ENCODE data around the gene BANP. TPM values are rescaled to one million over a fixed set of nuclear protein-coding genes. Genes with fewer than 3 reads are reported as not detected.

The BANP gene
- total and polyA plus RNA-seq, 12 donors, result 10.4 to 29.8 (median 21.7) TPM

DNA sequence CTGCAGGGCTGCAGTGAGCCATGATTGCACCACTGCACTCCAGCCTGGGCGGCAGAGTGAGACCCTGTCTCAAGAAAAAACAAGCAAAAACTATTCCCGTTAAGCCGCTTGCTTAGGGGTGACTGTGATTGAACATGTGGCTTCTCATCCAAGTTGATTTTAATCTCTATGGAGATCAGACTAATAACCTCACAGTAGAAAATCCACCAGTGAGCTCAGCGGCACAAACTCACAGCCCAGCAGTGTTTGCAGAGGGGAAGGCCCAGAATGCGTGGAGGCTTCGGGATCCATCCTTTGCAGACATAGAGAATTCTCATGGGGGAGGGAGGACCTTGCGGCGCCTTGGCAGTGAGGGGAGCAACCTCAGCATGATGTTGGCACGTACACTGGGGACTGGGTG, 7.4 kb downstream of the BANP start:
- intact Hi-C loops (cut with DNase I), result no loop called here
- DNase-seq, result no peak
- TF ChIP-seq POLR2A (IDR thresholded peaks at IDR 0.05), result no peak
- TF ChIP-seq, protein P1, sequence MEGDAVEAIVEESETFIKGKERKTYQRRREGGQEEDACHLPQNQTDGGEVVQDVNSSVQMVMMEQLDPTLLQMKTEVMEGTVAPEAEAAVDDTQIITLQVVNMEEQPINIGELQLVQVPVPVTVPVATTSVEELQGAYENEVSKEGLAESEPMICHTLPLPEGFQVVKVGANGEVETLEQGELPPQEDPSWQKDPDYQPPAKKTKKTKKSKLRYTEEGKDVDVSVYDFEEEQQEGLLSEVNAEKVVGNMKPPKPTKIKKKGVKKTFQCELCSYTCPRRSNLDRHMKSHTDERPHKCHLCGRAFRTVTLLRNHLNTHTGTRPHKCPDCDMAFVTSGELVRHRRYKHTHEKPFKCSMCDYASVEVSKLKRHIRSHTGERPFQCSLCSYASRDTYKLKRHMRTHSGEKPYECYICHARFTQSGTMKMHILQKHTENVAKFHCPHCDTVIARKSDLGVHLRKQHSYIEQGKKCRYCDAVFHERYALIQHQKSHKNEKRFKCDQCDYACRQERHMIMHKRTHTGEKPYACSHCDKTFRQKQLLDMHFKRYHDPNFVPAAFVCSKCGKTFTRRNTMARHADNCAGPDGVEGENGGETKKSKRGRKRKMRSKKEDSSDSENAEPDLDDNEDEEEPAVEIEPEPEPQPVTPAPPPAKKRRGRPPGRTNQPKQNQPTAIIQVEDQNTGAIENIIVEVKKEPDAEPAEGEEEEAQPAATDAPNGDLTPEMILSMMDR (IDR thresholded peaks at IDR 0.05), result no peak
- Histone ChIP-seq H3K36me3 (replicated peaks in 1 of 2) (no peaks in the 10 kb centered on the region), H3K9me3 (replicated peaks in 1 of 3) (no peaks in the 10 kb centered on the region), H3K27ac (no peak overlapping the region), H3K4me1 (replicated peaks in 1 of 2) (peaks cover 0 to 35% of the 10 kb centered on the region in 2 donors), H3K4me3 (no peak overlapping the region), H3K27me3 (no peaks in the 10 kb centered on the region)
- 93 to 96% (median 96%) methylated on average over 9 of the region's 9 CpGs for WGBS, 4 donors

DNA sequence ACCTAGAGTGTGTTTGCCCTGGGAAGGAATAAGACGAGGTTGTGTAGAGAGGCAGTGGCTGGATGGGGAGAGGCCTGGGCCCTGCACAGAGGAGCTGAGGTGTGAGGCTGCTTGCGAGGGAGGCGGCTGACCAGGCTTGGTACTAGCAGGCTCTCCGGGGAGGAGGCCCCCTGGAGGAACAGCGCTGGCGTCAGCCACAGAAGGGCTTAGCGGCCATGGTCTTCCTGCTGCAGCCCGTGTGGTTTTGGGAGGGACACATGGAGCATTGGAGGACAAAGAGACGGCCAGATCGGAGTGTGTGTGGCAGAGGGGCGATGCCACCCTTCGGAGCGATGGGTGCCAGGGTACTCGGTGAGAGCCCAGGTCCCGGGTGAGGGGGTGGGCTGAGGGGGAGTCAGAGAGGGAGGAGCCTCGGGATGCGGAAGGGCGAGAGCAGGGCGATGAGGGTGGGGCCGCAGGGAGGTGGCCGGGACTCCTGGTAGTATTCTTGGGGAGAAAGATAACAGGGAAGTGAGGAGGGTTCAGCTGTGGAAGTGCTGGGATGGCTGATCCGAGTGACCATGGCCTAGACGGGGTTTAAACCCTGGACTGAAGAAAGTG, 8.3 kb downstream of the BANP start:
- Histone ChIP-seq H3K9me3 (replicated peaks in 1 of 3) (no peaks in the 10 kb centered on the region), H3K36me3 (replicated peaks in 1 of 2) (no peaks in the 10 kb centered on the region), H3K4me3 (no peak overlapping the region), H3K27me3 (no peaks in the 10 kb centered on the region), H3K4me1 (replicated peaks in 1 of 2) (peaks cover 0 to 27% of the 10 kb centered on the region in 2 donors), H3K27ac (no peak overlapping the region)
- no peak for DNase-seq
- WGBS, 4 donors, result 72 to 86% (median 77%) methylated on average over 19 to 23 of the region's 23 CpGs
- intact Hi-C loops (cut with DNase I), result no loop called here
- TF ChIP-seq POLR2A (IDR thresholded peaks at IDR 0.05), result no peak
- TF ChIP-seq, protein P1 (IDR thresholded peaks at IDR 0.05), result no peak

DNA sequence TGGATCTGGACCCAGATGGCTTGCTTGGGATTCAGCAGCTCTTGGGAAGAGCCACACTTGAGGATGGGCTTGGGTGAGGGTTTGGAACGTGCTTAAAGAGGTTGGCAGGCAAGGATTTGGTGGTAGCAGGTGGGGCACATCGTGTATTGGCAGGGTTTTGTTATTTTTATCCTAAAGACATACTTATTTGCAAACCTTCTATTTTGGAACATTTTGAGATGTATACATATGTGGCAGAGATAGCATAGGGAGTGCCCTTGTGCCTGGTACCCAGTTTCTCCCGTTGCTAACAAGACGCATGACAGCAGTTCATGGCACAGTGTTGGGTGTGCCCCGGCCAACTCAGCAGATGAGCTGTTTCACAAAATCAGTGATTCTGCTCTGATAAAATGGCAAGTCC, 9.1 kb downstream of the BANP start:
- peaks cover 0 to 18% of the 10 kb centered on the region in 2 donors for H3K4me1 ChIP-seq (replicated peaks in 1 of 2)
- no peak for TF ChIP-seq POLR2A (IDR thresholded peaks at IDR 0.05)
- TF ChIP-seq, protein P1 (IDR thresholded peaks at IDR 0.05), result no peak
- intact Hi-C loops (cut with DNase I), result no loop called here
- H3K27me3 ChIP-seq, result no peaks in the 10 kb centered on the region
- H3K36me3 ChIP-seq (replicated peaks in 1 of 2), result no peaks in the 10 kb centered on the region
- no peak for DNase-seq
- no peak overlapping the region for H3K27ac ChIP-seq
- H3K4me3 ChIP-seq, result no peak overlapping the region
- H3K9me3 ChIP-seq (replicated peaks in 1 of 3), result no peaks in the 10 kb centered on the region
- WGBS, 4 donors, result 85 to 94% (median 91%) methylated on average over 5 of the region's 5 CpGs

DNA sequence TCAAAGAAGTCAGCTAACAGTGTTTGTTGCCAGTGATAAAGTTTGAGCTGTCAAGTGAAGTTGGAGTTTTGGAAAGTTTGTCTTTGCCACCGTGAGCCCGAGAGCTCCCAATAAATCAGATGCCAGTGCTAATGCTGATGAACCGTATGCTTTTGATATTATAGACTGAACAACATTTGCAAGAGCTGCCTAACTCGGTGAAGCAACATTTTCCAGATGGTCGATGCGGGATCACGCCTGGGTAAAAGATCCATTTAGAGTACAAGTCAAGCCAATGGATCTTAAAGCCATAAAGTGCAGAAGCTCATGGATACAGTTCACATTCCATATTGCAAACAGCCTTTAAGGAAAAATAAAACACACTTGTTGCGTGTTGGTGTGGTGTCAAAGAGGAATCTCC, 9.6 kb downstream of the BANP start:
- no peak overlapping the region for H3K27ac ChIP-seq
- no peak overlapping the region for H3K4me3 ChIP-seq
- no peak for DNase-seq
- H3K9me3 ChIP-seq (replicated peaks in 1 of 3), result no peaks in the 10 kb centered on the region
- intact Hi-C loops (cut with DNase I), result no loop called here
- peaks cover 2 to 17% of the 10 kb centered on the region in 2 donors for H3K4me1 ChIP-seq (replicated peaks in 1 of 2)
- WGBS, 4 donors, result 91 to 96% (median 93%) methylated on average over 8 of the region's 8 CpGs
- no peaks in the 10 kb centered on the region for H3K27me3 ChIP-seq
- no peak for TF ChIP-seq POLR2A (IDR thresholded peaks at IDR 0.05)
- TF ChIP-seq, protein P1 (IDR thresholded peaks at IDR 0.05), result no peak
- no peaks in the 10 kb centered on the region for H3K36me3 ChIP-seq (replicated peaks in 1 of 2)
